ENCODE measurements around the gene ALK. TPM values are rescaled to one million over a fixed set of nuclear protein-coding genes. Genes with fewer than 3 reads are reported as not detected.
A peak's percentile ranks its signal among the peaks of the same experiment; 100 is the strongest.

The ALK gene
- total RNA-seq, 1 donor from 2014 or later: not detected

GRCh38 chr2:29349316-29350030 is 571.9 kb downstream of the ALK start:
- DNase-seq: no peak

- no peak for DNase-seq
Measured at GRCh38 chr2:29347774-29348461, 573.5 kb downstream of the ALK start.

- DNase-seq: no peak
Measured at GRCh38 chr2:29345236-29345635, 576.1 kb downstream of the ALK start.

GRCh38 chr2:29343830-29344229 is 577.6 kb downstream of the ALK start:
- DNase-seq: no peak

- no peak for DNase-seq
Measured at GRCh38 chr2:29336341-29337241, 584.8 kb downstream of the ALK start.

GRCh38 chr2:29335396-29335795 is 586.0 kb downstream of the ALK start:
- DNase-seq: no peak

- DNase-seq: no peak
Measured at GRCh38 chr2:29334706-29335105, 586.7 kb downstream of the ALK start.

GRCh38 chr2:29332540-29332939 is 588.8 kb downstream of the ALK start:
- DNase-seq: no peak

GRCh38 chr2:29329899-29330298 is 591.5 kb downstream of the ALK start:
- DNase-seq: peak; percentile 24

GRCh38 chr2:29326926-29327325 is 594.5 kb downstream of the ALK start:
- DNase-seq: no peak

GRCh38 chr2:29325544-29325943 is 595.8 kb downstream of the ALK start:
- no peak for DNase-seq

- DNase-seq: no peak
Measured at GRCh38 chr2:29323961-29324360, 597.4 kb downstream of the ALK start.

GRCh38 chr2:29323301-29323700 is 598.1 kb downstream of the ALK start:
- DNase-seq: no peak

GRCh38 chr2:29322011-29322410 is 599.4 kb downstream of the ALK start:
- DNase-seq: peak; percentile 23

- DNase-seq: no peak
Measured at GRCh38 chr2:29317801-29318485, 603.4 kb downstream of the ALK start.

- peak; percentile 13 for DNase-seq
Measured at GRCh38 chr2:29317077-29317517, 604.3 kb downstream of the ALK start.

- DNase-seq: peak; percentile 8
Measured at GRCh38 chr2:29314816-29315571, 606.4 kb downstream of the ALK start.

- DNase-seq: no peak
Measured at GRCh38 chr2:29311458-29311857, 609.9 kb downstream of the ALK start.

- no peak for DNase-seq
Measured at GRCh38 chr2:29310650-29311348, 610.6 kb downstream of the ALK start.

- DNase-seq: peak; percentile 78
Measured at GRCh38 chr2:29309090-29310029, 612.0 kb downstream of the ALK start.

All from dermis blood vessel endothelial cell (primary cell).